ENCODE data around the gene TGM2.
"Not testable (repeated sequence)": the region's sequence is repeated elsewhere in the genome, so short reads cannot be mapped to it uniquely, and the experiment has no call there.

TGM2 gene

DNA sequence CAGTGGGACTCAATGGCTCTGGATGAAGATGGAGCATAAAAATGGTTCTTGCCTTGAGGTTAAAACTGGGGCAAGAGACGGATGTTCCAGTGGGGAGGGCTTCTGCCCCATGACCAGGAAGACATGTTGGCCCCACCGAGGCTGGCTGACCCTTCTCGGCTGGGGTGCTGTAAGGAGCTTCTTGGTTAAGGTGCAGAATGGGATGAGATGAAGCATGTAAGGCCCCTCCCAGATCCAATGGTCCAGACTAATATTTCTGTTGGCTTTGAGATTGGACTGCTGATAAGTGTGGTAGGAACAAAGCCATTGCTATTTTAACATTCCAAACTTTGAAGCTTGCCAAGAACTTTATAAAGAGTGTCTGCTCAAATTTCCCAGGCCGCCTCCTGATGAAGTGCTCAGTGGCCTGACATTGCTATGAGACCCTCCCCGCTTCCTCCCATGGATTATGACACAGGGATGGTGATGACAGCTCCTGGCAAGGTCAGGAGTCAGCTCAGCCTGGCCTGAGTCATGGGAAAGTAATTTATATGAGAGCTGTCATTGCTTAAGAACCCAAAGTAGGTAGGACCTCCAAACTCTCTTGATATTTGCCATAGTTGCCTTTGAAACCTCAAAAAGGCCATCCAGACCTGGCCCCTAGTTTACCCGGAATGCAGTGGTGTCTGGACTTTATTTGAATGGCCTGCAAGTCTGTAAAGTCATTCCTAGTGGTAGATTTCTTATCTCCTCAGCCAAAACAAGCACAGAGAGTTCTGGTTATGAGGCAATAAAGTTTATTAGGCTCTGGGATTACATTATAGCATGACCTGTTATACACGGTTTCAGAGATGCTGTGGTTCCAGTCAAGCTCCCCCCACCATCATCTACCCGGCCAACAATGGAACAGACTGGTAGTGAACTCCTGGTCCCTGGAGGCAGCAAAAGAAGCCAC is 55.2 kb downstream of the TGM2 start:
- H3K4me3 ChIP-seq (ENCODE audit: low read length) = no peak overlapping the region
- H3K36me3 ChIP-seq (ENCODE audit: insufficient read depth, low read length) = no peaks in the 10 kb centered on the region
- no peaks in the 10 kb centered on the region for H3K4me1 ChIP-seq (ENCODE audit: insufficient read depth, low read length)
- no peak overlapping the region for H2AFZ ChIP-seq (ENCODE audit: low read depth, low read length)
- no peaks in the 10 kb centered on the region for H3K9me3 ChIP-seq (ENCODE audit: low read length)
- H3K27me3 ChIP-seq (ENCODE audit: insufficient read depth, low read length) = no peaks in the 10 kb centered on the region

GRCh38 chr20:38108986-38109541 is 56.0 kb downstream of the TGM2 start:
- H3K4me1 ChIP-seq (ENCODE audit: insufficient read depth, low read length) = no peaks in the 10 kb centered on the region

DNA sequence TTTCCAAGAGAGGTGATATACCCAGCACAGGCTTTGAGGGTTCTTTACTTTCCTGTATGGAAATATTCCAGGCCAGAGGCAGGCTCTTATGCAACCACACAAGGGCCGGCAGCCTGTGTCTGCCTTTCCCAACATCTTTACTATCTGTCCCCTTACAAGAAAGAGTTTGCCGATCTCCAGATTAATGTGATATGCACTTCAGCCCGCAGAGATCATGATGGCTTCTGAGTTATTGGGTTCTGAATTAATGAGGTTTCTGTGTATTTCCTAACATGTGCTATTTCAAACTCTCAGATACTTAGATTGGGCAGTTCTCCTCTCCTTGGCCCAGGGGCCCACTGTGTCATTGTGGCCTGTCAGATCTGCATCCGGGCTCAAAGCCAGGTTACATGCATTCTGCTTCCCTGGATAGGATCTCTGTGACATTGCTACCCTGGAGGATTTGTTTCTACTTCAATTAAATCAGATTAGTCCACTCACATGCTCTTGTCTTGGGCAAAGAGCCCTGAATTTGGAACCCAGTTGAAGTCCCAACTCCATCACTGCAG is 56.6 kb downstream of the TGM2 start:
- no peak overlapping the region for H3K4me3 ChIP-seq (ENCODE audit: low read length)
- H2AFZ ChIP-seq (ENCODE audit: low read depth, low read length) = no peak overlapping the region
- no peaks in the 10 kb centered on the region for H3K27me3 ChIP-seq (ENCODE audit: insufficient read depth, low read length)
- H3K4me1 ChIP-seq (ENCODE audit: insufficient read depth, low read length) = no peaks in the 10 kb centered on the region
- no peaks in the 10 kb centered on the region for H3K36me3 ChIP-seq (ENCODE audit: insufficient read depth, low read length)
- no peaks in the 10 kb centered on the region for H3K9me3 ChIP-seq (ENCODE audit: low read length)

More at GRCh38 chr20:38108986-38109541, 56.0 kb downstream of the TGM2 start:
- Histone ChIP-seq H3K4me3 (ENCODE audit: low read length) (no peak overlapping the region), H3K9me3 (ENCODE audit: low read length) (no peaks in the 10 kb centered on the region), H3K27me3 (ENCODE audit: insufficient read depth, low read length) (no peaks in the 10 kb centered on the region), H2AFZ (ENCODE audit: low read depth, low read length) (no peak overlapping the region), H3K36me3 (ENCODE audit: insufficient read depth, low read length) (no peaks in the 10 kb centered on the region)

DNA sequence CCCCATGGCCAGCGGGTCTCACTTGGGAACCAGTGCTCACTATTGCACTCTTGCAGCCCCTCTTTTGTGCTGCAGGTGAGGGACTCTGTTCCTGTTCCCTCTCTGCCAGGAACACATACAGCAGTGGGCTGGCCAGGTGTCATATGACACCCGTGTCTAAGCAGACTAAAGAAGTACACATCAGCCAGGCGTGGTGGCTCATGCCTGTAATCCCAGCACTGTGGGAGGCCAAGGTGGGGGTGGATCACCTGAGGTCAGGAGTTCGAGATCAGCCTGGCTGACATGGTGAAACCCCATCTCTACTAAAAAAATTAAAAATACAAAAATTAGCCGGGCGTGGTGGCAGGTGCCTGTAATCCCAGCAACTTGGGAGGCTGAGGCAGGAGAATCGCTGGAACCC is 57.2 kb downstream of the TGM2 start:
- not testable (repeated sequence) for H3K4me1 ChIP-seq (ENCODE audit: insufficient read depth, low read length); H3K36me3 ChIP-seq (ENCODE audit: insufficient read depth, low read length); H3K4me3 ChIP-seq (ENCODE audit: low read length); H3K9me3 ChIP-seq (ENCODE audit: low read length); H2AFZ ChIP-seq (ENCODE audit: low read depth, low read length); H3K27me3 ChIP-seq (ENCODE audit: insufficient read depth, low read length)

DNA sequence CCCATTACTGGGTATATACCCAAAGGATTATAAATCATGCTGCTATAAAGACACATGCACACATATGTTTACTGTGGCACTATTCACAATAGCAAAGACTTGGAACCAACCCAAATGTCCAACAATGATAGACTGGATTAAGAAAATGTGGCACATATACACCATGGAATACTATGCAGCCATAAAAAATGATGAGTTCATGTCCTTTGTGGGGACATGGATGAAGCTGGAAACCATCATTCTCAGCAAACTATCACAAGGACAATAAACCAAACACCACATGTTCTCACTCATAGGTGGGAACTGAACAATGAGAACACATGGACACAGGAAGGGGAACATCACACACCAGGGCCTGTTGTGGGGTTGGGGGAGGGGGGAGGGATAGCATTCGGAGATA is 57.7 kb downstream of the TGM2 start:
- not testable (repeated sequence) for H3K27me3 ChIP-seq (ENCODE audit: insufficient read depth, low read length); H3K4me1 ChIP-seq (ENCODE audit: insufficient read depth, low read length); H3K36me3 ChIP-seq (ENCODE audit: insufficient read depth, low read length); H2AFZ ChIP-seq (ENCODE audit: low read depth, low read length); H3K9me3 ChIP-seq (ENCODE audit: low read length); H3K4me3 ChIP-seq (ENCODE audit: low read length)

- Histone ChIP-seq H2AFZ (ENCODE audit: low read depth, low read length) (no peak overlapping the region), H3K36me3 (ENCODE audit: insufficient read depth, low read length) (no peaks in the 10 kb centered on the region), H3K27me3 (ENCODE audit: insufficient read depth, low read length) (no peaks in the 10 kb centered on the region), H3K4me3 (ENCODE audit: low read length) (no peak overlapping the region), H3K9me3 (ENCODE audit: low read length) (no peaks in the 10 kb centered on the region), H3K4me1 (ENCODE audit: insufficient read depth, low read length) (no peaks in the 10 kb centered on the region)
Measured at GRCh38 chr20:38106461-38106860, 58.6 kb downstream of the TGM2 start.

GRCh38 chr20:38104285-38104684 is 60.8 kb downstream of the TGM2 start:
- Histone ChIP-seq H3K4me3 (ENCODE audit: low read length) (no peak overlapping the region), H3K4me1 (ENCODE audit: insufficient read depth, low read length) (no peaks in the 10 kb centered on the region)

DNA sequence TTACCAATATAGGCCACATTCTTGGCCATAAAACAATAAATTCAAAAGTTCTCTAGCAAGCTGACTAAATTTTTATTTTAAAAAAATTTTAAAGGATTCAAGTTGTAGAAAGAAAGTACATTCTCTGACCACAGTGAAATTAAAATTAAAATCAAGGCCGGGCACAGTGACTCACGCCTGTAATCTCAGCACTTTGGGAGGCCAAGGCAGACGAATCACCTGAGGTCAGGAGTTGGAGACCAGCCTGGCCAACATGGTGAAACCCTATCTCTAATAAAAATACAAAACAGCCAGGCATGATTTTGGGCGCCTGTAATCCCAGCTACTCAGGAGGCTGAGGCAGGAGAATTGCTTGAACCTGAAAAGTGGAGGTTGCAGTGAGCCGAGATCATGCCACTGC is 62.9 kb downstream of the TGM2 start:
- not testable (repeated sequence) for H3K36me3 ChIP-seq (ENCODE audit: insufficient read depth, low read length); H3K9me3 ChIP-seq (ENCODE audit: low read length); H3K4me3 ChIP-seq (ENCODE audit: low read length); H3K27me3 ChIP-seq (ENCODE audit: insufficient read depth, low read length); H2AFZ ChIP-seq (ENCODE audit: low read depth, low read length); H3K4me1 ChIP-seq (ENCODE audit: insufficient read depth, low read length)

More at GRCh38 chr20:38104285-38104684, 60.8 kb downstream of the TGM2 start:
- no peaks in the 10 kb centered on the region for H3K36me3 ChIP-seq (ENCODE audit: insufficient read depth, low read length)
- no peak overlapping the region for H2AFZ ChIP-seq (ENCODE audit: low read depth, low read length)
- H3K27me3 ChIP-seq (ENCODE audit: insufficient read depth, low read length) = no peaks in the 10 kb centered on the region
- H3K9me3 ChIP-seq (ENCODE audit: low read length) = no peaks in the 10 kb centered on the region

DNA sequence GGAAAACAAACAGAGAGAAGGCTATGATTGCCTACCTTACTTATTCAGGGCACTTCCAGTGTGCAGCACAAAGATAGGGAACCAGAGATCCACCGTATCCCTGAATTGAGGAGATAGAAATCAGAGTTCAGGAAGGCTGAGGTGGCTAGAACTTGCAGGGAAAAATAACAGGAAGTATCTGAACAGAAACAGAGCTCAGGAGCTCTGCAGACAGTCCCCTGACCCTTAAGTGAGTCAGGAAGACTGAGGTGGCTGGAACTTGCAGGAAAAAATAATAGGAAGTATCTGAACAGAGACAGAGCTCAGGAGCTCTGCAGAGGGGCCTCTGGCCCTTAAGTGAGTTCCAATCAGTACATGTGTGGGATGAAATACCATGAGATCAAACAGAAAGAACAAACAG is 66.1 kb downstream of the TGM2 start:
- Histone ChIP-seq H3K36me3 (ENCODE audit: insufficient read depth, low read length) (no peaks in the 10 kb centered on the region), H2AFZ (ENCODE audit: low read depth, low read length) (no peak overlapping the region), H3K4me1 (ENCODE audit: insufficient read depth, low read length) (no peaks in the 10 kb centered on the region), H3K9me3 (ENCODE audit: low read length) (peaks cover 3% of the 10 kb centered on the region), H3K27me3 (ENCODE audit: insufficient read depth, low read length) (no peaks in the 10 kb centered on the region), H3K4me3 (ENCODE audit: low read length) (no peak overlapping the region)

GRCh38 chr20:38095017-38095686 is 69.9 kb downstream of the TGM2 start:
- Histone ChIP-seq H3K36me3 (ENCODE audit: insufficient read depth, low read length) (peaks cover 14% of the 10 kb centered on the region), H3K4me3 (ENCODE audit: low read length) (no peak overlapping the region), H2AFZ (ENCODE audit: low read depth, low read length) (no peak overlapping the region), H3K27me3 (ENCODE audit: insufficient read depth, low read length) (no peaks in the 10 kb centered on the region), H3K4me1 (ENCODE audit: insufficient read depth, low read length) (no peaks in the 10 kb centered on the region), H3K9me3 (ENCODE audit: low read length) (peaks cover 3% of the 10 kb centered on the region)

DNA sequence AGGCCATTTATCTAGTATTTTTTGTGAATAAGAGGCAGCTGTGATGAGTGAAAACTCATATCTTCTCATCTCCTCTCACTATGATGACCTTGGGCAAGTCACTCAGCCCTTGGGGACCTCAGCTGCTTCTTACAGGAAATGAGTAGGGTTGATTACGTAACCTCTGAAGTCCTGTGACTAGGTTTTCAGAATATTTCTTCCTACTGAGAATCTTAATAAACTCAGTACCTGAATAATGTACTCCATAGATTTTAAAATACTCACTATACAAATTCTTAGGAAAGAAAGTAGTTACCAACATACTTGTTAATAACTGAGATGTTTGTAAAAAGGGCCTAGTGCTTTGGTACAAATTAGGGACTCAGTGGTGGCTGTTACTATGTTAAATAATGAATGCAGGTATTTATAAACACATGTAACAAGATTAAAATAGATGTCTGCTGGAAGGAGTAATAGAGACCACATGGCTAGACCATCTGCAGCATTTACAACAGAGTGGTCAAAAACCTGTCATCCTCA is 70.6 kb downstream of the TGM2 start:
- H3K36me3 ChIP-seq (ENCODE audit: insufficient read depth, low read length) = peaks cover 22% of the 10 kb centered on the region
- no peaks in the 10 kb centered on the region for H3K4me1 ChIP-seq (ENCODE audit: insufficient read depth, low read length)
- no peak overlapping the region for H2AFZ ChIP-seq (ENCODE audit: low read depth, low read length)
- H3K4me3 ChIP-seq (ENCODE audit: low read length) = no peak overlapping the region
- no peaks in the 10 kb centered on the region for H3K27me3 ChIP-seq (ENCODE audit: insufficient read depth, low read length)
- H3K9me3 ChIP-seq (ENCODE audit: low read length) = peaks cover 3% of the 10 kb centered on the region

DNA sequence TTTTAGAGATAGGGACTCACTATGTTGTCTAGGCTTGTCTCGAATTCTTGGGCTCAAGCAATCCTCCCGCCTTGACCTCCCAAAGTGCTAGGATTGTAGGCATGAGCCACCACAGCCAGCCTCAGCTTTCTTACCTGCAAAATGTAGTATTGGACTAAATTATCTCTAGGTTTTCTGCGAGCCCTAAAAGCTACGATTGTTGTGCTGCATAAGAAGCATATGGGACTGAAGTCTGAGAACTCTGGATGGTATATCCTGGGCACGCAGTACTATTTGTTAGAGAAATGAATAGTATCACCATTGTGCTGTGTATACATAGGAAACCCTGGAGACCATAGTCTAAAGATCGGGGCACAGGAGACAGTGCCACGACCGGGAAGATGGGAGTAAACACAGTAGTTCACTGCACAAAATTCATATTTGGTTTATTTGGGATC is 71.4 kb downstream of the TGM2 start:
- Histone ChIP-seq H3K9me3 (ENCODE audit: low read length) (peaks cover 3% of the 10 kb centered on the region), H3K4me3 (ENCODE audit: low read length) (no peak overlapping the region), H3K4me1 (ENCODE audit: insufficient read depth, low read length) (no peaks in the 10 kb centered on the region), H3K27me3 (ENCODE audit: insufficient read depth, low read length) (no peaks in the 10 kb centered on the region), H3K36me3 (ENCODE audit: insufficient read depth, low read length) (peaks cover 26% of the 10 kb centered on the region), H2AFZ (ENCODE audit: low read depth, low read length) (no peak overlapping the region)

DNA sequence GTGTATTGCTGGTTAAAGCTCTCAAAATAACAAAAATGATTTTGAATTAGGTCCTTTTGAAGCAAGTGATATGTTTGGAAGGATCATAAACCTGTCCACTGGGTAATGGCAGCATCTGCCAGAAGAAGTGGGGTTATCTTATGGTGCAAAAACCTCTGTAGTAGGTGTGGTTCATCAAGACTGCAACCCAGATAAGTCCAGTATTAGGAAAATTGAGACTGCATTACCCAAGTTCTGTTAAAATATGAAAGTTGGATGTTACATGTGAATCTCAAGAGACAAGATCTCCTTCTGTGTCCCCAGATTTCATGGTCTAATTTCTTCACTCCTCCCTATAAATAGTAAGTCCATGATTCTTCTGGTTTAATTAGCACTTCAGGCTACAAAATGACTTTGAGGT is 72.2 kb downstream of the TGM2 start:
- Histone ChIP-seq H3K9me3 (ENCODE audit: low read length) (peaks cover 3% of the 10 kb centered on the region), H3K27me3 (ENCODE audit: insufficient read depth, low read length) (no peaks in the 10 kb centered on the region), H2AFZ (ENCODE audit: low read depth, low read length) (no peak overlapping the region), H3K4me1 (ENCODE audit: insufficient read depth, low read length) (no peaks in the 10 kb centered on the region), H3K36me3 (ENCODE audit: insufficient read depth, low read length) (peaks cover 32% of the 10 kb centered on the region), H3K4me3 (ENCODE audit: low read length) (no peak overlapping the region)

Data from neuron (in vitro differentiated cells).